ENCODE data around the gene GRIK4. TPM values are rescaled to one million over a fixed set of nuclear protein-coding genes. Genes with fewer than 3 reads are reported as not detected.

GRIK4 gene
- total RNA-seq, 4 donors from 2014 or later, result 0.57 to 0.85 TPM; not detected in 2

GRCh38 chr11:121035169-121035755 lies 523.7 kb downstream of the GRIK4 start:
- TF ChIP-seq, protein P1, sequence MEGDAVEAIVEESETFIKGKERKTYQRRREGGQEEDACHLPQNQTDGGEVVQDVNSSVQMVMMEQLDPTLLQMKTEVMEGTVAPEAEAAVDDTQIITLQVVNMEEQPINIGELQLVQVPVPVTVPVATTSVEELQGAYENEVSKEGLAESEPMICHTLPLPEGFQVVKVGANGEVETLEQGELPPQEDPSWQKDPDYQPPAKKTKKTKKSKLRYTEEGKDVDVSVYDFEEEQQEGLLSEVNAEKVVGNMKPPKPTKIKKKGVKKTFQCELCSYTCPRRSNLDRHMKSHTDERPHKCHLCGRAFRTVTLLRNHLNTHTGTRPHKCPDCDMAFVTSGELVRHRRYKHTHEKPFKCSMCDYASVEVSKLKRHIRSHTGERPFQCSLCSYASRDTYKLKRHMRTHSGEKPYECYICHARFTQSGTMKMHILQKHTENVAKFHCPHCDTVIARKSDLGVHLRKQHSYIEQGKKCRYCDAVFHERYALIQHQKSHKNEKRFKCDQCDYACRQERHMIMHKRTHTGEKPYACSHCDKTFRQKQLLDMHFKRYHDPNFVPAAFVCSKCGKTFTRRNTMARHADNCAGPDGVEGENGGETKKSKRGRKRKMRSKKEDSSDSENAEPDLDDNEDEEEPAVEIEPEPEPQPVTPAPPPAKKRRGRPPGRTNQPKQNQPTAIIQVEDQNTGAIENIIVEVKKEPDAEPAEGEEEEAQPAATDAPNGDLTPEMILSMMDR (IDR thresholded peaks at IDR 0.05; ENCODE audit: low read depth), result no peak

- TF ChIP-seq, protein P1 (IDR thresholded peaks at IDR 0.05; ENCODE audit: low read depth), result no peak
Measured at GRCh38 chr11:121035780-121036179, 524.2 kb downstream of the GRIK4 start.

DNA sequence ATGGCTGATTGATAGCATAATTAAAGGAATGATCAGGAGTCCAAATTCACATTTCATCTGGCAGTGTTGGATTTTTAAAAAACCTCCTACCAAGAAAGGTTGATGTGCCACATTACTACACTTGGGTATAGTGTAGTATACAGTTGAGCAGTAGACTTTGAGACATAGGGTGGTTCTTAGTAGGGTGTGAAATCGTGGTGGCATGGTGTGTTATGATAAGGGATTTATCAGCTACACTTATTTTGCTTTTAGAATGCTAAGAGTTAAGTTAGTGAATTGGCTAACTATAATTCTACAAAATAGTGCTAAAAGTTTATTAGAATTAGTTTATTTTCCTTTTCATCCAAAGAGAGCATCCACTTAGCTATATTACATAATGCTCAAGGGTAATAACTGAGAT lies 525.5 kb downstream of the GRIK4 start:
- TF ChIP-seq, protein P1 (IDR thresholded peaks at IDR 0.05; ENCODE audit: low read depth), result no peak

Other genes with a start within 250 kb of the GRIK4 start
- 1 to 10 TPM; 2.3 to 4.4 (median 3.4) TPM for gene TLCD5, start 186.4 kb upstream of the GRIK4 start, total RNA-seq
- gene ARHGEF12, start 175.3 kb upstream of the GRIK4 start, total RNA-seq, result 100 to 1,000 TPM in 1 of 4 donors, 10 to 100 TPM in 3; 64.4 to 108 (median 88.3) TPM